GM10266 (cell line): Measurements from ENCODE around the gene ZNF511.

Experiments
- DNase-seq: peaks from one replicate; pipeline ENCODE4 v3.0.0; 2012; ENCODE audit errors: extremely low spot score
- CTCF ChIP-seq: IDR thresholded peaks from 2 replicates; pipeline ENCODE4 v1.5.1; 2012; ENCODE audit warnings: mild to moderate bottlenecking, low read depth; ENCODE audit not compliant: control insufficient read depth, insufficient read depth; ENCODE audit errors: missing control alignments

Gene ZNF511

GRCh38 chr10:133353988-133354605 lies 45.4 kb downstream of the ZNF511 start:
- TF ChIP-seq CTCF: no peak
- no peak for DNase-seq

- no peak for TF ChIP-seq CTCF
- DNase-seq: no peak
These were observed 46.0 kb downstream of the ZNF511 start for GRCh38 chr10:133354672-133355240.

DNA sequence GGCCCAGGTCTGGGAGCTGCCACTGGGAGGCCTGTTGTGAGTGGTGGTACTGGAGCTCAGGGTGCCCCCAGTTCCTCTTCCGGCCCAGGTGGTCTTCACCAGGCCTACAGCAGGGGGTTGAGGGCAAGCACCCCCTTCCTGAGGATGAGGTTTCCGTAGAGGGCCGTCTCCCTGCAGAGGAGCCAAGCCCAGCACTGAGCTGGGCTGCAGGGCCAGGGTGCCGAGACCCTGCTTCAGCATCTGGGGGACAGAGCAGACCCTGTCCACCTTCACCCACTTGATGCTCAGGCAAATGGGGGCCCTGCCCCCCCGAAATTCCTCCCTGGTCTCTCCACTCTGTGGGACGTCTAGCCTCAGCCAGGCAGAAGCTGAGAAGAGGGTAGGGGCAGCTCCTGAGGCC lies 46.6 kb downstream of the ZNF511 start:
- TF ChIP-seq CTCF: no peak
- DNase-seq: no peak

DNA sequence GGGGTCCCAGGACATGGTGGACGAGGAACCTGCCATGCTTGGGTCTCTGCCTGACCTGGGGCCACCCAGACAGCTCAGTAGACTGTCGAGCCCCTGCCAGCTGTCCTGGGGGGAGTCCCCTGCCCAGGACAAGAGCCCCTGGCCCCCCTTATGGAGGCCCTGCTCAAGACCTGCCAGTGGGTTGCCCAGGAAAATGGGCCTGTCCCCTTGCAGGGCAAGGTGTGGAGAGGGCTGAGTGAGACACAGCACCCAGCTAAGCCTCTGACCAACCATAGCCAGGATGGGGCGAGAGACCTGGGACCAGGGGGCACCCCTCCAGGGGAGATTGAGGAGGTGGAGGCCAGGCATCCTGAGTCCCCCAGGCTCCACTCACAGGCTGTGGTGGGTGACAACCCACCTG lies 47.3 kb downstream of the ZNF511 start:
- no peak for TF ChIP-seq CTCF
- DNase-seq: no peak

DNA sequence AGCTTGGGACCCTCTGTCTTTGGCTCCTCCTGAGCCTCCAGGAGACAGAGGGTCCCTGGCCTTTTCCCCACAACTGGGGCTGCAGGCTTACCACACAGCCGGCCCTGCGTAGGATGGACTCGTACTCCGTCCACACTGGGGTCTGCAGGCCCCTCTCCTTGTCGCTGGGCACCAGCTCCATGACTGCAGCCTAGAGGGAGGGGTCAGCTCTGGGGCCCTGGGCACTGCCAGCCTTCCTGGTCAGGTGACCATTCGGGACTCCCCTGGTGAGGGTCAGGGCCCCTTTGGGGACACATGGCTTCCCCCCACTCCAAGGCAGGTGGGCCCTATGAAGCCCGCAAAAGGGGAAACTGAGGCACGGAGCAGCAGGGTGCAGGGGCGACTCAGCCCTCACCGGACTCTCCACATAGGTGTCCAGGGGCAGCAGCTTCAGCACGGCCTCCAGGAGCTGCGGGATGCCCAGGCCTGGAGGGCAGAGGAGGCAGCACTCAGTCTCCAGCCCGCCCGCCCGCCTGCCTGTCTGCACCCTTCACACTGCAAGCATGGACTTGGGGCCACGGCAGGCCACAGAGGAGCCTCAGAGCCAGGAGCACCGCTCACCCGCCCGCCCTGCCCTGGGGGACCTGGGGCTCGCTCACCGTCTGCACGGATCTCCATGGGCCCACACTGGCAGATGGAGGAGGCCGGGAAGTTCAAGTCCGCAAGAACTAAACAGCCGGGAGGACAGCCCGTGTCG lies 48.0 kb downstream of the ZNF511 start:
- DNase-seq: no peak
- TF ChIP-seq CTCF: no peak

GRCh38 chr10:133357285-133358161 lies 48.8 kb downstream of the ZNF511 start, which contains the start of gene FUOM:
TSS of gene FUOM (minus strand) at chr10:133358019. CDS start at chr10:133358007, 12 bp downstream.
- DNase-seq: peak; percentile 98
- TF ChIP-seq CTCF: no peak
